Activated CD4-positive, alpha-beta T cell treated with anti-CD3 and anti-CD28 coated beads for 48 hours (primary cell): ENCODE results near the gene TAF3.

Experiments used
- DNase-seq: peaks from one replicate; pipeline ENCODE4 v3.0.0-alpha.2; 2020

TAF3 gene

GRCh38 chr10:8060704-8061121 lies 242.4 kb downstream of the TAF3 start:
- peak; percentile 14 for DNase-seq

- DNase-seq = peak; percentile 72
These were observed 243.2 kb downstream of the TAF3 start for GRCh38 chr10:8061274-8062211.

- DNase-seq = no peak
These were observed 245.0 kb downstream of the TAF3 start for GRCh38 chr10:8063128-8063908.

GRCh38 chr10:8063935-8064334 lies 245.6 kb downstream of the TAF3 start:
- DNase-seq = no peak

- DNase-seq = no peak
These were observed 246.1 kb downstream of the TAF3 start for GRCh38 chr10:8064436-8064835.

GRCh38 chr10:8065651-8066050 lies 247.3 kb downstream of the TAF3 start:
- DNase-seq = no peak

- no peak for DNase-seq
These were observed 247.8 kb downstream of the TAF3 start for GRCh38 chr10:8066124-8066523.
